Gastrocnemius medialis (tissue), 4 donors: ENCODE results near the gene PLEKHA4. TPM values are rescaled to one million over a fixed set of nuclear protein-coding genes. Genes with fewer than 3 reads are reported as not detected.
"Not testable (repeated sequence)": the region's sequence is repeated elsewhere in the genome, so short reads cannot be mapped to it uniquely, and the experiment has no call there.

Experiments used
- ATAC-seq, 2 donors: fragments of 150-250 bp; one replicate each; pipeline ENCODE4 v1.9.1; 2016
- DNase-seq, 2 donors: peaks; one replicate each; pipeline ENCODE4 v3.0.0-alpha.2; 2019
- H3K27ac ChIP-seq, 4 donors: fragments of 200-600 bp; sonication (generic); 1 replicate in 1 of 4; 2 replicates in 3 of 4; pipeline ENCODE4 v1.5.1; 2016 to 2018; ENCODE audit warnings: mild to moderate bottlenecking in 2 of 4, moderate library complexity in 1 of 4
- H3K27me3 ChIP-seq, 3 donors: fragments of 200-600 bp; sonication (generic) in 2 of 3; 1 replicate in 1 of 3; 2 replicates in 2 of 3; pipeline versions ENCODE4 v1.5.1 to v1.6.0; 2016 to 2019; ENCODE audit warnings: mild to moderate bottlenecking in 1 of 3, moderate library complexity in 1 of 3
- H3K36me3 ChIP-seq, 2 donors: fragments of 200-600 bp; sonication (generic) in 1 of 2; one replicate each; pipeline ENCODE4 v1.5.1; 2017 to 2018
- H3K4me1 ChIP-seq, 2 donors: fragments of 200-600 bp; sonication (generic) in 1 of 2; one replicate each; pipeline ENCODE4 v1.5.1; 2016 to 2017; ENCODE audit warnings: mild to moderate bottlenecking in 2 of 2
- H3K4me3 ChIP-seq, 4 donors: fragments of 200-600 bp; sonication (generic) in 3 of 4; 1 replicate in 1 of 4; 2 replicates in 3 of 4; pipeline ENCODE4 v1.5.1; 2016 to 2019; ENCODE audit warnings: mild to moderate bottlenecking in 2 of 4
- H3K9me3 ChIP-seq, 3 donors: fragments of 200-600 bp; sonication (generic) in 2 of 3; 1 replicate in 1 of 3; 2 replicates in 2 of 3; pipeline ENCODE4 v1.5.1; 2016 to 2019
- CTCF ChIP-seq, 5 experiments: fragments of 450-650 bp in 3 of 5; fragments of 200-600 bp in 2 of 5; sonication (generic) in 2 of 5; IDR thresholded peaks in 4 of 5; conservative IDR thresholded peaks in 1 of 5; 1 replicate in 4 of 5; 2 replicates in 1 of 5; pipeline ENCODE4 v1.5.1; 2016 to 2019; ENCODE audit warnings: antibody characterized with exemption in 5 of 5, mild to moderate bottlenecking in 3 of 5, moderate library complexity in 3 of 5
- POLR2A ChIP-seq, 2 donors: fragments of 450-650 bp; IDR thresholded peaks; one replicate each; pipeline ENCODE4 v1.6.1; 2017; ENCODE audit warnings: antibody characterized with exemption in 2 of 2, mild to moderate bottlenecking in 2 of 2, moderate library complexity in 2 of 2
- in situ Hi-C, 4 donors: fragments of 200-750 bp; cut with MboI; loops; one replicate each; pipeline versions ENCODE4 v1.15.0 to v1.8.0; 2017; ENCODE audit warnings: low sequenced_read_pairs in 4 of 4
- intact Hi-C: fragments of 100-400 bp; cut with DNase I; formaldehyde crosslinking; loops from one replicate; pipeline ENCODE4 v1.15.1; 2023; ENCODE audit warnings: low total_unique reads
- total RNA-seq, 4 donors: library from RNA; depleted of rRNA; stranded (reverse); fragments of >200 nt; gene quantifications; one replicate each; pipeline versions ENCODE4 v1.1.0 to v1.2.3, GENCODE V29; 2016

PLEKHA4 gene
- total RNA-seq, 4 donors from 2014 or later, result 3.4 to 9.7 (median 6.3) TPM

GRCh38 chr19:48873476-48874302 lies 5.3 kb upstream of the PLEKHA4 start:
- intact Hi-C loops (loop anchor here (2.0 to 5.0 kb wide), 4 partner anchors 27 to 239 kb away; partner anchors contain the start of genes BCAT2, MAMSTR and NUCB1), in situ Hi-C loops (loop anchor here in 2 of 4 donors (10.0 to 25.0 kb wide), 2 partner anchors 89 to 91 kb away; partner anchors contain the start of genes FTL (in 2 of the 2) and BAX (in 1 of the 2))
- no peak for DNase-seq
- H3K4me3 ChIP-seq, result peak overlapping the region; percentile 85 to 100 (median 93)
- TF ChIP-seq POLR2A (IDR thresholded peaks at IDR 0.05), result no peak
- TF ChIP-seq CTCF (IDR thresholded peaks at IDR 0.05 in 4 of 5, conservative IDR thresholded peaks at IDR 0.05 in 1 of 5), result no peak
- H3K9me3 ChIP-seq, result no peaks in the 10 kb centered on the region
- peak overlapping the region; percentile 94 to 100 (median 99) for H3K27ac ChIP-seq
- H3K4me1 ChIP-seq, result peaks cover 28 to 33% of the 10 kb centered on the region in 2 donors
- peak; percentile 1 to 12 for ATAC-seq
- H3K27me3 ChIP-seq, result no peaks in the 10 kb centered on the region
- H3K36me3 ChIP-seq, result peaks cover 0 to 53% of the 10 kb centered on the region in 2 donors

GRCh38 chr19:48872884-48873475 lies 4.6 kb upstream of the PLEKHA4 start:
- intact Hi-C loops (loop anchor here (1.0 to 5.0 kb wide), 5 partner anchors 28 to 238 kb away; partner anchors contain the start of genes BCAT2, FTL, MAMSTR and NUCB1), in situ Hi-C loops (loop anchor here in 2 of 4 donors (10.0 to 25.0 kb wide), 2 partner anchors 89 to 92 kb away; partner anchors contain the start of genes FTL (in 2 of the 2) and BAX (in 1 of the 2))
- ATAC-seq (peak; percentile 77 to 80), DNase-seq (peak; percentile 92 to 94)
- H3K4me1 ChIP-seq, result peaks cover 33 to 35% of the 10 kb centered on the region in 2 donors
- peak overlapping the region; percentile 85 to 100 (median 93) for H3K4me3 ChIP-seq
- TF ChIP-seq POLR2A (IDR thresholded peaks at IDR 0.05), result peak; percentile 23 to 40
- TF ChIP-seq CTCF (IDR thresholded peaks at IDR 0.05 in 4 of 5, conservative IDR thresholded peaks at IDR 0.05 in 1 of 5), result no peak
- H3K36me3 ChIP-seq, result peaks cover 0 to 47% of the 10 kb centered on the region in 2 donors
- H3K27me3 ChIP-seq, result no peaks in the 10 kb centered on the region
- no peaks in the 10 kb centered on the region for H3K9me3 ChIP-seq
- H3K27ac ChIP-seq, result peak overlapping the region; percentile 94 to 100 (median 99)

- peaks cover 33 to 41% of the 10 kb centered on the region in 2 donors for H3K4me1 ChIP-seq
- in situ Hi-C loops, result loop anchor here in 2 of 4 donors (10.0 to 25.0 kb wide), 2 partner anchors 90 to 92 kb away; partner anchors contain the start of genes FTL (in 2 of the 2) and BAX (in 1 of the 2)
- H3K36me3 ChIP-seq, result peaks cover 0 to 41% of the 10 kb centered on the region in 2 donors
- TF ChIP-seq CTCF (IDR thresholded peaks at IDR 0.05 in 4 of 5, conservative IDR thresholded peaks at IDR 0.05 in 1 of 5), result peak in 4 of 5 experiments; percentile 10 to 67 (median 36)
- peak; percentile 99 to 100 for TF ChIP-seq POLR2A (IDR thresholded peaks at IDR 0.05)
- ATAC-seq, result peak; percentile 71 to 72
- peak within 1 kb of the TSS; percentile 85 to 100 (median 93) for H3K4me3 ChIP-seq
- no peaks in the 10 kb centered on the region for H3K27me3 ChIP-seq
- intact Hi-C loops, result loop anchor here (1.0 to 5.0 kb wide), 5 partner anchors 28 to 238 kb away; partner anchors contain the start of genes BCAT2, FTL, MAMSTR and NUCB1
- H3K9me3 ChIP-seq, result no peaks in the 10 kb centered on the region
- peak; percentile 96 to 99 for DNase-seq
- peak within 1 kb of the TSS; percentile 94 to 100 (median 99) for H3K27ac ChIP-seq
These were observed 3.9 kb upstream of the PLEKHA4 start, which contains the start of gene PPP1R15A for GRCh38 chr19:48872182-48872883. TSS of gene PPP1R15A (plus strand) at chr19:48872421. CDS start at chr19:48873234, 813 bp downstream.

GRCh38 chr19:48871471-48872181 lies 3.2 kb upstream of the PLEKHA4 start:
- peak overlapping the region in 3 of 4 donors; percentile 30 to 100 (median 85) for H3K4me3 ChIP-seq
- DNase-seq, ATAC-seq, H3K27me3 ChIP-seq, H3K9me3 ChIP-seq: not testable (repeated sequence)
- H3K36me3 ChIP-seq, result peaks cover 0 to 34% of the 10 kb centered on the region in 2 donors
- intact Hi-C loops (loop anchor here (1.0 to 5.0 kb wide), 5 partner anchors 29 to 237 kb away; partner anchors contain the start of genes BCAT2, FTL, MAMSTR and NUCB1), in situ Hi-C loops (loop anchor here in 2 of 4 donors (10.0 to 25.0 kb wide), 2 partner anchors 91 to 93 kb away; partner anchors contain the start of genes FTL (in 2 of the 2) and BAX (in 1 of the 2))
- H3K4me1 ChIP-seq, result peaks cover 26 to 35% of the 10 kb centered on the region in 2 donors
- H3K27ac ChIP-seq, result peak overlapping the region; percentile 94 to 100 (median 99)
